ENCODE data around the gene MACROH2A2.
"Not testable (repeated sequence)": the region's sequence is repeated elsewhere in the genome, so short reads cannot be mapped to it uniquely, and the experiment has no call there.

MACROH2A2 gene

GRCh38 chr10:70052462-70053217, at the start of gene MACROH2A2:
Gene MACROH2A2, plus strand, starts transcription at chr10:70052846. Its CDS starts 22,813 bp downstream, at chr10:70075659.
- DNase-seq, result peak in 44 of 56 donors; percentile 11 to 73 (median 50)

DNA sequence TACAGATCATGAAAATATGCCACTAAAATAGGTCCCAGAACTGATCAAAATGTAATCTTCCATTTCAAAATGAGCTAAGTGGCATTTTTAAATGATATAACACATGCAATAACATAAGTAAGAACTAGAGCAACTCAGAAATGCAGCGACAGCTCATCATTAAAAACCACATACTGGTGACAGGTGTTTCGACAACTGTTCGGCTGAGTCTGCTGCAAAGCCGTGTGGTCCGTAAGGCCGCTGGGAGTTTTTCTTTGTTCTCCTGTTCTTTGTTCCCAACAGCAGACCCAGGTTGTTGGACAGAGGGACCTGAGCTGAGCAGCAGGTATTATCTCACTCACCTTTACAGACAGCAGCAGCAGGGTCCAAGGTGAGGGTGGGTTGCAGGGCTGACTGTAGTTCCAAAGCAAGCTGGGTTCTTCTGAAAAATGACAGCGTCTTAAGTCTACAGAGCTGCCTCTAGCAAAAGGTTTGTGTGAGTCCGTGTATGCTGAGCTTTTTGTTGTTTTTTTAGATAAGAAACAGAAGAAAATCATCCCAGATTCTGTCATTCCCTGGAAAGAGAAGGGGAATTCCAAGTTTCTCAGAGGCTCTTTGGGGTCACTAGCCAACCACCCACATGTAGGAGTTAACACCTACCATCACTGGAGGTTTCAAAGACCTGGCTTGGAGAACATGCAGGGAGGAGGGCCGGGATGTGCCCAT, 45.4 kb upstream of the MACROH2A2 start:
- no peak for DNase-seq

- no peak for DNase-seq
These were observed 21.4 kb upstream of the MACROH2A2 start for GRCh38 chr10:70031215-70031614.

- DNase-seq, result no peak
These were observed 19.9 kb upstream of the MACROH2A2 start for GRCh38 chr10:70032667-70033289.

- DNase-seq, result no peak
These were observed 18.4 kb upstream of the MACROH2A2 start for GRCh38 chr10:70034232-70034631.

DNA sequence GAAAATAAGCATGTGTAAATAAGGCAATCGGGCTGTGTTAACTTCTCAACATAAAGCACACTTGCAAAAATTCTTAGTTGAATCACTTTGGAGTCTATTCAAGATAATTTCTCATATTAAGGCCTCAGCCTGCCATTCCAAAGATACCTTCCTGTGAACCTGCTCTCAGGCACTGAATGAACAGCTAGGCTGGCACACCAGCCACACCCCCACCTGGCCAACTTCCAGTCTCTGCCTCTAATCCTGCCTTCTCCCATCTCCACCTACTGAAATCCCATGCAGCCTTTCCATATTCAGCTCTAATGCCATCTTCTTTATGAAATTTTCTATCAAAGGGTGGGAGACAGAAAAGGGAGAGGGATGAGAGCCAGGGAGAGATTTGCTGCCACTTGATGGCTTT, 17.1 kb upstream of the MACROH2A2 start:
- DNase-seq, result no peak

DNA sequence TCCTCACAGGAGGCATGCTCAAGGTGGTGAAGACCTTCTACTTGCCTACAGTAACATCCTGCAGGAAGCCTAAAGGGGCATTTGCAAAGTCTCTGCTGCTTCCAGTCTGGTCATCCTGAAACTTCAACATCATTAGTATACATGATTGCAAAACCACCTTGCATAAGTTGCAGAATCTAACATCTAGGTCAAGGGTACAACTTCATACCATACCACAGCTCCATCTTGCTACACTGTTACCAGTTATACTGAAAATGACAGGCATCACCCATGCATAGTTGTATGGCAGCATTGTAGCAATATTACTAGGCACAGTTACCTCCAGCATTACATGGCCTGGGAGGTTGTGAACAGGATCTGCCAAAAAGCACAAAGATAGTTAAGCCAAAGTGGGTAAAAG, 13.7 kb upstream of the MACROH2A2 start:
- DNase-seq, result no peak

DNA sequence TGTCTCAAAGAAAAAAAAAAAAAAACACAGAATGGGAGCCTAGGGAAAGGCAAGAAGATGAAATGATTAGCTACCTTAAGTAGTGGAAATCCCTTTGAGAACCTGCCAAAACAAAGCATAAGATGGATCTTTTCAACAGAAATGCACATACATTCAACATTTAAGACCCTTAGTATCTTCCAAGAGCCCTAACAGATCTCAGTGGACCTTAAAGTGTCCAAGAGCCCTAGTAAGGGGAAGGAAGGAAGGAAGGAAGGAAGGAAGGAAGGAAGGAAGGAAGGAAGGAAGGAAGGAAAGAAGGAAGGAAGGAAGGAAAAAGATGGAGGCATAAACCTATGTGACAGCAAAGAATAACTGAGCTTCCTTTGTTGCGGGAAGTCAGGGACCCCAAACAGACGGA, 11.6 kb upstream of the MACROH2A2 start:
- no peak for DNase-seq

DNA sequence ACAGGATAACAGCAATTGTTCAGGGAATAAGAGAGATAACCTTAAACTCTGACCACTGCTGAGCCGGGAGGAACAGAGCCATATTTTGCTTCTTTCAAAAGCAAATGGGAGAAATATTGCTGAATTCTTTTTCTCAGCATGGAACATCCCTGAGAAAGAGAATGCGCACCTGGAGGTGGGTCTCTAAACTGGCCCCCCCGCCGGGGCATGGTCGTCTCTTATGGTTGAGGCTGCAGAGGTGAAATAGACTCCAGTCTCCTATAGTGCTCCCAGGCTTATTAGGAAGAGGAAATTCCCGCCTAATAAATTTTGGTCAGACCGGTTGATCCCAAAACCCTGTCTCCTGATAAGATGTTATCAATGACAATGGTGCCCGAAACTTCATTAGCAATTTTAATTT, 10.9 kb upstream of the MACROH2A2 start:
- DNase-seq, result not testable (repeated sequence)

DNA sequence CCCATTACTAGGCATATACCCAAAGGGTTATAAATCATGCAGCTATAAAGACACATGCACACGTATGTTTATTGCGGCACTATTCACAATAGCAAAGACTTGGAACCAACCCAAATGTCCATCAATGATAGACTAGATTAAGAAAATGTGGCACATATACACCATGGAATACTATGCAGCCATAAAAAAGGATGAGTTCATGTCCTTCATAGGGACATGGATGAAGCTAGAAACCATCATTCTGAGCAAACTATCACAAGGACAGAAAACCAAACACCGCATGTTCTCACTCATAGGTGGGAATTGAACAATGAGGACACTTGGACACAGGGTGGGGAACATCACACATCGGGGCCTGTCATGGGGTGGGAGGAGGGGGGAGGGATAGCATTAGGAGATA, 5.6 kb upstream of the MACROH2A2 start:
- not testable (repeated sequence) for DNase-seq

- DNase-seq, result no peak
These were observed 4.5 kb upstream of the MACROH2A2 start for GRCh38 chr10:70048030-70048723.

- peak in 2 of 56 donors; percentile 0 to 5 for DNase-seq
These were observed 798 bp upstream of the MACROH2A2 start for GRCh38 chr10:70051848-70052247.

GRCh38 chr10:70053218-70053840, 683 bp downstream of the MACROH2A2 start:
- peak in 13 of 56 donors; percentile 3 to 64 (median 30) for DNase-seq

GRCh38 chr10:70053841-70054288, 1.2 kb downstream of the MACROH2A2 start:
- peak in 8 of 56 donors; percentile 5 to 48 (median 24) for DNase-seq

DNA sequence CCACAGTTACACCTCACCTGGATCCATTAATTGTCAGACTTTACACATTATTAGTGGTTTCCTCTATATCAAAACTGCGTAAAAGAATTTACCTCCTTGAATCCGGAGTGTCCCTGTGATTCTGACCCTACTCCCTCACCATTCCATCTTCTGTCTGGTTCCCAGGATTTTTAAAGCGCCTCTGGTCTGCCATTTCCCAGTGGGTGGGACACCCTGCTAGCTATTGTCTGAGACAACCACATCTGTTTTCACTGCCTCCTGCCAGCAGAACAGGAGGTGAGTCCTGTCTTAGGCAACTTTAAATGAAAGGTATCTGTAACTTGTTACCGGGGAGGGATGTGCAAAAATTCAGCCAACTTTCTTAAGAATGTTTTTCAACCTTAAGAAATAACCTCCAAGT, 2.3 kb downstream of the MACROH2A2 start:
- no peak for DNase-seq

DNA sequence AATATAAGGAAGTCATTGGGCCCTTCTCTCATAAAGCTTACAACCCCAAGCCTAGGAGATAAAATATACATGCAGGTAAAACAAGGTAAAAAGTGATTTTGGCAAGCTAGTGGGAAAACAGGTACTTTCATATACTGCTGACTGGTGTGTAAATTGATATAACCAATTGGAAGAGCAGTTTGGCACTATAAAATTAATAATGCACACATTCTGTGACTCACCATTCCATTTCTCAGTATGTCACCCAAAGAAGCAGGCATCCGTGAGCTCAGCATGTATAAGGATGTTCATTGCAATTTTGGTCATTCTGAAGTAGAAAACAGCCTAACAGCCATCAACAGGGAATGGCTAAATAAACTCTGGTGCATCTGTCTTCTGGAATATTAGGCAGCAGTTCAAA, 2.9 kb downstream of the MACROH2A2 start:
- no peak for DNase-seq

DNA sequence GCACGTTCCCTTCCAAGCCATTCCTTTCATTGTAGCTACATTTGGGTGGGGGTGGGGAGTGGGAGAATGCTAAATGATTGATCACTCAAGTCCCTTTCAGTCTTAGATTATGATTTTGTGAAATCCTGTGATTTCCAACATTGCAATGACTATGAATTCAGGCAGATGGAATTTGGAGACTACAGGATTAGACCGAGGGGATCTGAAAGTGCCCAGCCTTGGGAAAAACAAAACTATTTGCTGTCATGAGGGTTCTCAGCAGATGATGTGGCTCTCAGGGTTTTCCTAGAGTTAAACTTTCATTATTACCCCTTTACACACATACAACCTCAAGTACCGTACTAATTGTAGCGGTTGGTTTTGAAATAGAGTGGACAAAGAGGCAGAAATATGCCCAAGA, 4.7 kb downstream of the MACROH2A2 start:
- no peak for DNase-seq

DNA sequence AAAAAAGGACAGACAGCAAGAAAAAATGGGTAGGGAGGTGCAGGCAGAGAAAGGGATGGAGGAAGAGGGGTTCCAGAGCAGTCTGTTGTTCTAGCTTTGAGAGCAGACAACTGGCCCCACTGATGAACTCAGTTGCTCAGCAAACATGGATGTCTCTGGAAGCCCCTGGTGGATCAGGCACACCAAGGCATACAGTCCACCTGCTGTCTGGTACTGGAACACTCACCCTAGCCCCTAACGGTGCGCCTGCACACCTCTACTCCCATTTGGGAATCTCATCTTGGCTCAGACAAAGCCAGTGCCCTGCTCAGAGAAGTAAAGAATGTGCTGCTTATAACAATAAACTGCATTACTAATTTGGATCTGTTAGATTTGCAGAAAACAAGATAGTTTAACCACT, 7.7 kb downstream of the MACROH2A2 start:
- no peak for DNase-seq

- no peak for DNase-seq
These were observed 10.9 kb downstream of the MACROH2A2 start for GRCh38 chr10:70063418-70064098.

- DNase-seq, result no peak
These were observed 11.8 kb downstream of the MACROH2A2 start for GRCh38 chr10:70064486-70064885.

GRCh38 chr10:70066190-70066589, 13.5 kb downstream of the MACROH2A2 start:
- no peak for DNase-seq
